ENCODE results near the gene HECW1. TPM values are rescaled to one million over a fixed set of nuclear protein-coding genes. Genes with fewer than 3 reads are reported as not detected.

Gene HECW1
- total RNA-seq, 6 donors from 2014 or later, result 0.10 to 1.0 (median 0.76) TPM; not detected in 1

DNA sequence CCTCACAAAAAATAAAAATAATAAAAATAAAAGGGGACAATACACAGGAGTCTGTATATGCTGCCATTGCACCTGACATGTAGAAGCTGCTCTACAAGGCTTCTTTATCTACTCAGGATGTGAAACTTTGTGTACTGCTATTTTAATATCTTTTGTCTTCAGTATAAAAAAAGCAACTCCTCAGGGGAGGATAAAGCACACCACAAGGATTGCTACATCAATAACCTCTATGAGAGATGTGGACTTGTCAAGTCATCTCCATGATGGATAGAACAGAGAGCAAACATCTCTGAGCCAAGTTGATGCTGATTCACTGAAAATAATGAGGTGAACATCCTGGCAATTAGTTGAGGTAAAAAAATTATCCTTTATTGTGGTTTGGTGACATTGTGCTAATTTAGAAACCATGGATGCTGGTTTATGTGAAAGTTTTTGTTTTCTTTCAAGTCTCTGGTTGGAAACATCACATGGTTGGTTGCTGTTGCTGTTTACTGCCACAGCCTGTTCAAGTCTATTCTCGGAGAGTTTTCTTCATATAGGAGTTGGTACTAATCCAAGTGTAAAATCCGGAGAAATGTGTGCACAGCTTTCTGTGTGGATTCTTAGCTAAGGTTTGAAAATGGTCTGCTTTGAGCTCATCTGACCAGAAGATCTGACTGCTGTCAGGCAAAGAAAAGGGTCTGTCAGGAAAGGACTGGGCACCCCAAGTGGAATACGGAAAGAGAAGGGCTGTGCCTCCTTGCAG lies 1.5 kb upstream of the HECW1 start:
- Histone ChIP-seq H3K4me1 (peaks cover 11 to 18% (median 14%) of the 10 kb centered on the region in 4 donors), H3K27ac (no peak overlapping the region), H3K27me3 (peaks cover 0 to 32% (median 19%) of the 10 kb centered on the region in 4 donors), H3K9me3 (no peaks in the 10 kb centered on the region), H3K4me3 (no peak overlapping the region), H3K36me3 (no peaks in the 10 kb centered on the region)
- ATAC-seq (ENCODE audit: low FRiP score in 2 of 2) (no peak), DNase-seq (no peak)
- 48 to 71% methylated on average over 3 of the region's 3 CpGs for WGBS, 2 donors
- no peak for TF ChIP-seq EP300 (IDR thresholded peaks at IDR 0.05)
- TF ChIP-seq POLR2A (IDR thresholded peaks at IDR 0.05), result no peak
- TF ChIP-seq POLR2AphosphoS5 (IDR thresholded peaks at IDR 0.05), result no peak
- TF ChIP-seq, protein P1, sequence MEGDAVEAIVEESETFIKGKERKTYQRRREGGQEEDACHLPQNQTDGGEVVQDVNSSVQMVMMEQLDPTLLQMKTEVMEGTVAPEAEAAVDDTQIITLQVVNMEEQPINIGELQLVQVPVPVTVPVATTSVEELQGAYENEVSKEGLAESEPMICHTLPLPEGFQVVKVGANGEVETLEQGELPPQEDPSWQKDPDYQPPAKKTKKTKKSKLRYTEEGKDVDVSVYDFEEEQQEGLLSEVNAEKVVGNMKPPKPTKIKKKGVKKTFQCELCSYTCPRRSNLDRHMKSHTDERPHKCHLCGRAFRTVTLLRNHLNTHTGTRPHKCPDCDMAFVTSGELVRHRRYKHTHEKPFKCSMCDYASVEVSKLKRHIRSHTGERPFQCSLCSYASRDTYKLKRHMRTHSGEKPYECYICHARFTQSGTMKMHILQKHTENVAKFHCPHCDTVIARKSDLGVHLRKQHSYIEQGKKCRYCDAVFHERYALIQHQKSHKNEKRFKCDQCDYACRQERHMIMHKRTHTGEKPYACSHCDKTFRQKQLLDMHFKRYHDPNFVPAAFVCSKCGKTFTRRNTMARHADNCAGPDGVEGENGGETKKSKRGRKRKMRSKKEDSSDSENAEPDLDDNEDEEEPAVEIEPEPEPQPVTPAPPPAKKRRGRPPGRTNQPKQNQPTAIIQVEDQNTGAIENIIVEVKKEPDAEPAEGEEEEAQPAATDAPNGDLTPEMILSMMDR (IDR thresholded peaks at IDR 0.05), result no peak

- no peak for ATAC-seq (ENCODE audit: low FRiP score in 2 of 2)
- peaks cover 0 to 33% (median 19%) of the 10 kb centered on the region in 4 donors for H3K27me3 ChIP-seq
Measured at GRCh38 chr7:43111630-43112458, 603 bp upstream of the HECW1 start.

GRCh38 chr7:43112941-43113621 lies 634 bp downstream of the HECW1 start:
- Histone ChIP-seq H3K9me3 (no peaks in the 10 kb centered on the region), H3K27ac (no peak overlapping the region), H3K4me1 (peaks cover 11 to 18% (median 14%) of the 10 kb centered on the region in 4 donors), H3K36me3 (no peaks in the 10 kb centered on the region), H3K4me3 (peak overlapping the region in 3 of 4 donors; percentile 14 to 37 (median 21)), H3K27me3 (peaks cover 0 to 33% (median 19%) of the 10 kb centered on the region in 4 donors)
- peak in 1 of 2 donors; percentile 85 for DNase-seq
- 3% methylated on average over 51 of the region's 64 CpGs; no CpG with 5 or more reads in 1 of the 2 donors for WGBS, 2 donors
- TF ChIP-seq EP300 (IDR thresholded peaks at IDR 0.05), result no peak
- no peak for TF ChIP-seq POLR2AphosphoS5 (IDR thresholded peaks at IDR 0.05)
- TF ChIP-seq, protein P1 (IDR thresholded peaks at IDR 0.05), result no peak
- TF ChIP-seq POLR2A (IDR thresholded peaks at IDR 0.05), result no peak
- ATAC-seq (ENCODE audit: low FRiP score in 2 of 2), result peak; percentile 66 to 75

More at GRCh38 chr7:43111630-43112458, 603 bp upstream of the HECW1 start:
- H3K36me3 ChIP-seq, result no peaks in the 10 kb centered on the region
- H3K4me1 ChIP-seq, result peaks cover 11 to 18% (median 14%) of the 10 kb centered on the region in 4 donors
- H3K4me3 ChIP-seq, result no peak overlapping the region
- no peaks in the 10 kb centered on the region for H3K9me3 ChIP-seq
- H3K27ac ChIP-seq, result no peak overlapping the region
- WGBS, 2 donors, result 20 to 21% methylated on average over 17 of the region's 17 CpGs
- TF ChIP-seq, protein P1 (IDR thresholded peaks at IDR 0.05), result no peak
- TF ChIP-seq EP300 (IDR thresholded peaks at IDR 0.05) (no peak), POLR2A (IDR thresholded peaks at IDR 0.05) (no peak), POLR2AphosphoS5 (IDR thresholded peaks at IDR 0.05) (no peak)
- no peak for DNase-seq

- TF ChIP-seq EP300 (IDR thresholded peaks at IDR 0.05), result no peak
- TF ChIP-seq POLR2A (IDR thresholded peaks at IDR 0.05), result no peak
- no peak for TF ChIP-seq POLR2AphosphoS5 (IDR thresholded peaks at IDR 0.05)
- TF ChIP-seq, protein P1 (IDR thresholded peaks at IDR 0.05), result no peak
- ATAC-seq (ENCODE audit: low FRiP score in 2 of 2) (peak in 1 of 2 donors; percentile 15), DNase-seq (peak in 1 of 2 donors; percentile 40)
- Histone ChIP-seq H3K36me3 (no peaks in the 10 kb centered on the region), H3K27ac (no peak overlapping the region), H3K9me3 (no peaks in the 10 kb centered on the region), H3K27me3 (peaks cover 0 to 33% (median 17%) of the 10 kb centered on the region in 4 donors), H3K4me3 (peak overlapping the region in 3 of 4 donors; percentile 14 to 37 (median 21)), H3K4me1 (peaks cover 11 to 18% (median 14%) of the 10 kb centered on the region in 4 donors)
- WGBS, 2 donors, result 11 to 23% methylated on average over 19 to 36 of the region's 36 CpGs
Measured at GRCh38 chr7:43113622-43114457, 1.4 kb downstream of the HECW1 start.

All from upper lobe of left lung (tissue), 6 donors.